K562 (cell line): ENCODE measurements around the gene ACSM6. TPM values are rescaled to one million over a fixed set of nuclear protein-coding genes. Genes with fewer than 3 reads are reported as not detected.
A peak's percentile ranks its signal among the peaks of the same experiment; 100 is the strongest.

ENCODE experiments used
- ATAC-seq: fragments of 200-7000 bp; cut with Tn5 transposase; 3 replicates; pipeline ENCODE4 v1.9.1; 2020; ENCODE audit warnings: moderate library complexity
- BruUV-seq: library from RNA; stranded (reverse); fragments of 400-500 nt; replicated peaks from 2 replicates; lab custom pipeline; 2021; lab: Mats Ljungman, UMichigan
- CTCF ChIA-PET: fragments of 300-600 bp; formaldehyde crosslinking; extraction: SDS; loops from one replicate; lab custom pipeline; 2021; ENCODE audit warnings: low intra/inter-chr PET ratio; lab: Yijun Ruan, JAX
- POLR2A ChIA-PET: fragments of 300-600, 350-650 bp; sonication (Branson Sonifier 250); formaldehyde crosslinking; extraction: SDS; loops from one replicate; lab custom pipeline; 2021; ENCODE audit warnings: antibody characterized with exemption, inconsistent platforms; lab: Yijun Ruan, JAX
- DNase-seq, 4 experiments: peaks; one replicate each; pipeline versions ENCODE4 v3.0.0 to v3.0.0-alpha.2; 2011 to 2018; ENCODE audit warnings: low spot score in 3 of 4, mixed read lengths in 3 of 4; ENCODE audit errors: extremely low read depth in 1 of 4
- FAIRE-seq: peaks from 2 replicates; lab custom pipeline; 2011; peaks lifted over from hg19 to GRCh38; lab: Jason Lieb, UNC
- H2AFZ ChIP-seq: 2 replicates; pipeline ENCODE4 v1.6.0; 2011; ENCODE audit warnings: low read depth, low read length, control low read depth, inconsistent platforms
- H3K27ac ChIP-seq: fragments of 200-600 bp; 3 replicates; pipeline ENCODE4 v1.8.0; 2011; ENCODE audit warnings: low read depth, mild to moderate bottlenecking, control low read depth, inconsistent platforms, low read length, moderate library complexity, mixed read lengths; ENCODE audit errors: extremely low read depth
- H3K27me3 ChIP-seq, 2 experiments: fragments of 300-600 bp in 1 of 2; 2 replicates in 1 of 2; 3 replicates in 1 of 2; pipeline versions ENCODE4 v1.6.0 to v1.8.0; 2011; ENCODE audit warnings: inconsistent platforms in 2 of 2, low read length in 2 of 2, mild to moderate bottlenecking in 1 of 2, mixed read lengths in 1 of 2, moderate library complexity in 1 of 2; ENCODE audit not compliant: control insufficient read depth in 2 of 2, insufficient read depth in 2 of 2
- H3K36me3 ChIP-seq: fragments of 300-600 bp; 3 replicates; pipeline ENCODE4 v1.8.0; 2011; ENCODE audit warnings: mild to moderate bottlenecking, low read length, inconsistent platforms; ENCODE audit not compliant: control insufficient read depth, insufficient read depth
- H3K4me1 ChIP-seq, 2 experiments: fragments of 200-600 bp in 1 of 2; replicated peaks in 1 of 2; 2 replicates in 1 of 2; 3 replicates in 1 of 2; pipeline versions ENCODE4 v1.5.1 to v1.8.0; 2011; ENCODE audit warnings: inconsistent platforms in 2 of 2, low read length in 2 of 2, mild to moderate bottlenecking in 1 of 2, mixed read lengths in 1 of 2, moderate library complexity in 1 of 2; ENCODE audit not compliant: control insufficient read depth in 2 of 2, insufficient read depth in 2 of 2
- H3K4me2 ChIP-seq: 2 replicates; pipeline ENCODE4 v1.6.1; 2011; ENCODE audit warnings: low read length, control low read depth, inconsistent platforms, mixed read lengths; ENCODE audit not compliant: insufficient read depth
- H3K4me3 ChIP-seq: fragments of 200-600 bp; sonication (generic), shearing (Covaris generic); 2 replicates; pipeline ENCODE4 v1.5.1; 2016; ENCODE audit warnings: control low read depth, inconsistent platforms
- H3K79me2 ChIP-seq: fragments of 200-600 bp; 3 replicates; pipeline ENCODE4 v1.8.0; 2011; ENCODE audit warnings: low read length, inconsistent platforms; ENCODE audit not compliant: control insufficient read depth, insufficient read depth
- H3K9ac ChIP-seq, 2 experiments: 2 replicates each; pipeline versions ENCODE4 v1.6.0 to v1.6.1; 2011; ENCODE audit warnings: low read depth in 2 of 2, low read length in 2 of 2, control low read depth in 1 of 2, inconsistent platforms in 1 of 2, mild to moderate bottlenecking in 1 of 2, mixed read lengths in 1 of 2; ENCODE audit not compliant: insufficient read depth in 1 of 2
- H3K9me1 ChIP-seq: one replicate; pipeline ENCODE4 v1.6.0; 2011; ENCODE audit warnings: inconsistent platforms, mild to moderate bottlenecking, low read length, moderate library complexity; ENCODE audit not compliant: control insufficient read depth, insufficient read depth
- H3K9me3 ChIP-seq: replicated peaks from 2 replicates; pipeline ENCODE4 v1.5.1; 2011; ENCODE audit warnings: low read depth, low read length, inconsistent platforms; ENCODE audit not compliant: control insufficient read depth, insufficient read depth
- H4K20me1 ChIP-seq: replicated peaks from 2 replicates; pipeline ENCODE4 v1.6.1; 2011; ENCODE audit warnings: low read length, inconsistent platforms, mixed read lengths; ENCODE audit not compliant: control insufficient read depth, insufficient read depth
- JUN ChIP-seq, 2 experiments: sonication (generic) in 1 of 2; formaldehyde crosslinking in 1 of 2; IDR thresholded peaks; 2 replicates each; pipeline versions ENCODE4 v1.6.1 to v1.8.0; 2012 to 2022; ENCODE audit warnings: borderline replicate concordance in 2 of 2, mild to moderate bottlenecking in 2 of 2, improper control_type of control experiment in 1 of 2, low read depth in 1 of 2, low read length in 1 of 2, missing genetic modification reagents in 1 of 2
- NFIC ChIP-seq: fragments of 450-650 bp; IDR thresholded peaks from 2 replicates; pipeline ENCODE4 v1.6.1; 2017; ENCODE audit warnings: mild to moderate bottlenecking, inconsistent platforms
- whole genome bisulfite sequencing: fragments of 100-300 bp; shearing (Covaris generic); methylation state at CpG from one replicate; pipeline ENCODE4 v1.1.6; 2016; ENCODE audit warnings: low coverage, mixed read lengths; ENCODE audit not compliant: insufficient coverage; ENCODE audit errors: missing lambda C conversion rate; 5-methylcytosine and 5-hydroxymethylcytosine counted together
- in situ Hi-C: fragments of 300-500 bp; cut with MboI; formaldehyde crosslinking; loops from 4 replicates; pipeline ENCODE4 v1.15.0; 2018; ENCODE audit warnings: inconsistent platforms, mixed read lengths
- intact Hi-C: fragments of 100-400 bp; cut with micrococcal nuclease; formaldehyde crosslinking; loops from 2 replicates; pipeline ENCODE4 v1.14.2; 2022
- polyA plus RNA-seq, 8 experiments: library from polyadenylated mRNA; depleted of rRNA in 4 of 8; stranded (reverse) in 5 of 8; unstranded in 3 of 8; fragments of >200 nt; fragmentation: Nextera tagmentation in 2 of 8; fragmentation: Illumina TruSeq in 1 of 8; extraction: Ambion mirVana in 2 of 8; extraction: Trizol in 1 of 8; gene quantifications; 2 replicates each; pipeline versions ENCODE4 v1.2.1 to v1.2.3, GENCODE V29; 2011 to 2014; ENCODE audit warnings: inconsistent platforms in 1 of 8, missing spikeins in 1 of 8
- total RNA-seq, 7 experiments: library from RNA; depleted of rRNA in 6 of 7; stranded (reverse); fragments of >200 nt in 6 of 7; fragmentation: Illumina TruSeq in 2 of 7; extraction: Trizol in 2 of 7; gene quantifications; 2 replicates each; pipeline versions ENCODE4 v1.2.1 to v1.2.3, GENCODE V29; 2011 to 2021; ENCODE audit warnings: low replicate concordance in 1 of 7
- TF ChIP-seq, protein P1 (sequence below): sonication (generic); IDR thresholded peaks from 2 replicates; pipeline ENCODE4 v1.6.1; 2016

ACSM6 gene
- total and polyA plus RNA-seq, 9 of the 15 experiments (the other 6 are each of a cell fraction or from before 2014, with no cell fraction given): not detected

DNA sequence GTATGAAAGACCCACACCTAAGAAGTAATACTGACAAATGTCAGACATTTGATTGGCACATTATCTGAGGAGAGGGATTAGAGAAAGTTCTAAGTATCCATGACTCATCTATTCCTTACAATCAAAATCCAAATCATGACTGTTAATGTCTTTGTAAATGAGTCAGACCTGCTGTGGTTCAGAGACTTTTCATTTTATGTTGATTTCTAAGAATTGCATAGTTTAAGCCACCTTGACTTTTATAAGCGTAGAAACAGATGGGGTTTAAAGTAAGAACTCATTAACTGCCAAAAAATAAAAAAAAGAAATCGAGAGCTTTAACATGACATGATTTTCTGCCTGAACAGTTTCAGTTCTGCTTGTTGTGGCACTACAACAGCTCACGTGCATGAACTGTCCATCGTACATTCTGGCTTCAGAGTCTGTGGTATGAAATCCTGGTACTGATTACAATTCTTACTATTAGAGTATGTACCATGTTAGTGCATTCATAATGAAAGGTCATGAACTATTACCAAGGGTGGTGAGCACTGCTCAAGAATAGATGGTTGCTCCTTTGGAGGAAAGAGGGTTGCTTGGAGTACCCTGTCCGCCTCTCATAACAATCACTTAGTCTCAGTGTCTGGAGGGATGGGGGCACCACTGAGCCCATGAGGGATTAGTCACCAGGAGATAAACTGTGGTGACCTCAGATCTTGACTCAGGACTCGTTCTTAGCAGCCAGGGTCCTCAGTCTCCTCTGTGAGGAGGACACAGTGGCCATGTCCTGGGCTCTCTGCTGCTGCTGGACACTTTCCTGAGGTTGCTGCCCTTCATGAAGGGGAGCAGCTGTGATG lies 42.2 kb downstream of the ACSM6 start (continued):
- TF ChIP-seq, protein P1, sequence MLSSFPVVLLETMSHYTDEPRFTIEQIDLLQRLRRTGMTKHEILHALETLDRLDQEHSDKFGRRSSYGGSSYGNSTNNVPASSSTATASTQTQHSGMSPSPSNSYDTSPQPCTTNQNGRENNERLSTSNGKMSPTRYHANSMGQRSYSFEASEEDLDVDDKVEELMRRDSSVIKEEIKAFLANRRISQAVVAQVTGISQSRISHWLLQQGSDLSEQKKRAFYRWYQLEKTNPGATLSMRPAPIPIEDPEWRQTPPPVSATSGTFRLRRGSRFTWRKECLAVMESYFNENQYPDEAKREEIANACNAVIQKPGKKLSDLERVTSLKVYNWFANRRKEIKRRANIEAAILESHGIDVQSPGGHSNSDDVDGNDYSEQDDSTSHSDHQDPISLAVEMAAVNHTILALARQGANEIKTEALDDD: peak; percentile 51; the same call in 1 of the 2 replicates

DNA sequence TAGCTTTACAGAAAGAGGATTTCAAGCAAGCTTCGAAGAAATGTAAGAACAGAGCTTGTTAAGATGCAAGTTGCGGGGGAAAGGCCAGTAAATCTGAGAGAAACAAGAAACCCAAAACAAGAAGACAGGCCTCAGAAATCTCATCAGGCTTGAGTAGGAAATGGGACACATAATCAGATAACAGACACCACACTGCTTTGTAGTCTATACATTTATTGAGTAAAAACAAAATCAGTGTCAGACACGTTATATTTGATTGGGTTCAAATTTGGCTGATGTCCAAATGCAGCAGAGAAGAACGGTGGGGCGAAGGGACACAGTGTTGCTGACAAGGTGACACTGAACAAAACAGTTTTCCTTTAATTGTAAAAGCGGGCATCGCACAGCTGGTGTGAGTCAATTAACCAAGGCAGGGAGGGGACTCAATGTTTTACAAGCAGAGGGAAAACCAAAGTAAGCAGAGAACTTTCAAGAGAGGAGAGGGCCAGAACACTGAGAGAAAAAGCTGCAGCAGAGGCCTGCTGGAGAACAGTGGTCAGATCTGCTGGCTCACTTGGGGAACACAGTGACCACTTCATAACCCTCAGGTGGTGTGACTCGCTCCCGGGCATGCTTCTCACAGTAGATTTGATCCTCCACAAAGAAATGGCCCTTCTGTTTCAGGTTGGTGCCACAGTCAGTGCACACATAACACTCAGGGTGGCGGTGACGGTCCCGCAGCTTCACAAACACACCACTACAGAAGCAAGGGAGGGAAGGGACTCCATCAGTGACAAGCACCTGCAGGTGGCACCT lies 43.5 kb downstream of the ACSM6 start:
- ATAC-seq (no peak), DNase-seq (no peak), FAIRE-seq (no peak)
- H3K27me3 ChIP-seq: no peaks in the 10 kb centered on the region
- CTCF ChIA-PET: no interaction called here
- no peak overlapping the region for H2AFZ ChIP-seq
- H3K27ac ChIP-seq: no peak overlapping the region
- TF ChIP-seq JUN (IDR thresholded peaks at IDR 0.05; ENCODE audit: borderline replicate concordance, low read depth, low read length) (no peak), JUN (CRISPR knock-in tag; IDR thresholded peaks at IDR 0.05; ENCODE audit: borderline replicate concordance) (no peak), NFIC (peak; percentile 29; the same call in 1 of the 2 replicates)
- peaks cover 43% of the 10 kb centered on the region; the same call in 2 of the 3 replicates for H3K36me3 ChIP-seq
- H4K20me1 ChIP-seq: no peaks in the 10 kb centered on the region
- no peaks in the 10 kb centered on the region for H3K79me2 ChIP-seq
- BruUV-seq: TSS peak; percentile 82
- no peaks in the 10 kb centered on the region for H3K4me1 ChIP-seq
- no peak overlapping the region for H3K4me3 ChIP-seq
- H3K9me1 ChIP-seq: no peaks in the 10 kb centered on the region
- H3K9me3 ChIP-seq: no peaks in the 10 kb centered on the region
- WGBS: 79% methylated on average over 11 of the region's 12 CpGs
- POLR2A ChIA-PET: interaction anchor here (0.6 kb wide), 1 partner anchor 794 kb away, joined by 3 read pairs; no protein-coding TSS in a partner anchor
- no peak overlapping the region for H3K9ac ChIP-seq
- H3K4me2 ChIP-seq: no peak overlapping the region
- in situ Hi-C loops: loop anchor here (10.0 kb wide), 1 partner anchor 103 kb away; no protein-coding TSS in a partner anchor
- intact Hi-C loops: no loop called here
